Lower leg skin (tissue), 4 donors: ENCODE measurements around the gene MYOT. TPM values are rescaled to one million over a fixed set of nuclear protein-coding genes. Genes with fewer than 3 reads are reported as not detected.

Experiments used
- total RNA-seq, 4 donors: library from RNA; depleted of rRNA; stranded (reverse); fragments of >200 nt; gene quantifications; one replicate each; pipeline ENCODE4 v1.1.0, GENCODE V29; 2016

Gene MYOT
- total RNA-seq, 4 donors from 2014 or later, result 0.08 to 3.2 (median 1.2) TPM

Other genes starting within 250 kb of the MYOT start
- 1 to 10 TPM; 1.0 to 3.0 (median 2.1) TPM for gene KLHL3, start 131.8 kb upstream of the MYOT start, total RNA-seq
- 10 to 100 TPM in 1 of 4 donors, 1 to 10 TPM in 3; 6.9 to 11.5 (median 9.3) TPM for gene HNRNPA0, start 113.5 kb upstream of the MYOT start, total RNA-seq
- not detected for gene PKD2L2, start 21.6 kb downstream of the MYOT start, total RNA-seq
- 10 to 100 TPM; 17.9 to 25.6 (median 21.4) TPM for gene FAM13B, start 165.2 kb downstream of the MYOT start, total RNA-seq
- gene WNT8A, start 216.2 kb downstream of the MYOT start, total RNA-seq, result not detected